Measurements from ENCODE around the gene LMTK3.

The LMTK3 gene

DNA sequence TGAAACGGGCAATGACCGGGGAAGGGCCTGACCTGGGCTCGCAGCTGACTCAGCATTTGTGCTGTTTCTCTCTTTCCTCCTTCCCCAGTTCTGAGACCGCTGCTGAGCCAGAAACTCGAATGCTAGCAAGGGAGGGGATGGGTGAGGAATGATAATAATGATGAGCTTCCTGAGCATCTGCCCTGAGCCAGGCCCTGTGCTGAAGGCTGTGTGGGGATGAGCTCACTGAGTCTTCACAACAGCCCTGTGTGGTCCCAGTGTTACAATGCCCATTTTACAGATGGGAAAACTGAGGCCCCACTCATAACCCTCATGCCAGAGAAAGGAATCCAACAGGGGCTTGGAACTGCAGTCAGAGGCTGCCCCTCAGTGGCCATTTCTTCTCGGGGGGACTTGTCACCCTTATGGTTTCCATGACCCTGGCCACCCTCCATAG is 48.5 kb upstream of the LMTK3 start (continued):
- TF ChIP-seq, protein P1, sequence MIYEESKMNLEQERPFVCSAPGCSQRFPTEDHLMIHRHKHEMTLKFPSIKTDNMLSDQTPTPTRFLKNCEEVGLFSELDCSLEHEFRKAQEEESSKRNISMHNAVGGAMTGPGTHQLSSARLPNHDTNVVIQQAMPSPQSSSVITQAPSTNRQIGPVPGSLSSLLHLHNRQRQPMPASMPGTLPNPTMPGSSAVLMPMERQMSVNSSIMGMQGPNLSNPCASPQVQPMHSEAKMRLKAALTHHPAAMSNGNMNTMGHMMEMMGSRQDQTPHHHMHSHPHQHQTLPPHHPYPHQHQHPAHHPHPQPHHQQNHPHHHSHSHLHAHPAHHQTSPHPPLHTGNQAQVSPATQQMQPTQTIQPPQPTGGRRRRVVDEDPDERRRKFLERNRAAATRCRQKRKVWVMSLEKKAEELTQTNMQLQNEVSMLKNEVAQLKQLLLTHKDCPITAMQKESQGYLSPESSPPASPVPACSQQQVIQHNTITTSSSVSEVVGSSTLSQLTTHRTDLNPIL (CRISPR knock-in tag; IDR thresholded peaks at IDR 0.05; ENCODE audit: low read depth), result no peak
- TF ChIP-seq ZNF8 (CRISPR knock-in tag; IDR thresholded peaks at IDR 0.05) (no peak), CSDC2 (CRISPR knock-in tag; IDR thresholded peaks at IDR 0.05) (no peak)

DNA sequence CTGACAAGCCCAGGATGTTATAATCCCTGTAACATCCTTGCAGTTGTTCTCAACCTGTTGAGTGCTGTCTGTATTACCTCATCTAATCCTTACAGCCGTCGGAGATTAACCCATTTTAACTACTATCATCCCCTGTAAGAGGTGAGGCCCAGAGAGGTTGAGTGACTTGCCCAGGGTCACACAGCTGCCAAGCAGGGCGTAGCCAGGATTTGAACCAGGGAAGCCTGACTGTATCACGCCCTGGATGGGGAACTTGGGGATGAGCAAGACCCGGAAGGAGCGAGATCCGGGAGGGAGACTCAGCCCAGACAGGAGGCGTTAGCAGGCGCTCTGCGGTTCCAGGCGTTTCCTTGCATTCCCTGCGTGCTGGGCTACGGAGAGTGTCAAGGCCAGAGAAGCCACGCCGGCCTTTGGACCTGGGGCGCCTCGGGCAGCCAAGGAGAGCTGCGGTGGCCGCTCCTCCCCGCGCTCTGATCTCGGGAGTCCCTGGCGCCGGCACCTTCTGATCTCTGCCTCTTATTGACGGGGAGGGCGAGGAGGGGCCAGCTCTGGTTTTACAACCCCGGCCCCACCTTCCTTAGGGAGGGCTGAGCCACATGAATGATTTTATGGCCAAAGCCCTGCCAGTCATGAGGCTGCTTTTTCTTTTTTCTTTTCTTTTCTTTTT is 46.5 kb upstream of the LMTK3 start:
- ATAC-seq, result no peak
- no peak for TF ChIP-seq ARNTL (CRISPR knock-in tag; IDR thresholded peaks at IDR 0.05; ENCODE audit: borderline replicate concordance, low read depth)
- TF ChIP-seq, protein P2, sequence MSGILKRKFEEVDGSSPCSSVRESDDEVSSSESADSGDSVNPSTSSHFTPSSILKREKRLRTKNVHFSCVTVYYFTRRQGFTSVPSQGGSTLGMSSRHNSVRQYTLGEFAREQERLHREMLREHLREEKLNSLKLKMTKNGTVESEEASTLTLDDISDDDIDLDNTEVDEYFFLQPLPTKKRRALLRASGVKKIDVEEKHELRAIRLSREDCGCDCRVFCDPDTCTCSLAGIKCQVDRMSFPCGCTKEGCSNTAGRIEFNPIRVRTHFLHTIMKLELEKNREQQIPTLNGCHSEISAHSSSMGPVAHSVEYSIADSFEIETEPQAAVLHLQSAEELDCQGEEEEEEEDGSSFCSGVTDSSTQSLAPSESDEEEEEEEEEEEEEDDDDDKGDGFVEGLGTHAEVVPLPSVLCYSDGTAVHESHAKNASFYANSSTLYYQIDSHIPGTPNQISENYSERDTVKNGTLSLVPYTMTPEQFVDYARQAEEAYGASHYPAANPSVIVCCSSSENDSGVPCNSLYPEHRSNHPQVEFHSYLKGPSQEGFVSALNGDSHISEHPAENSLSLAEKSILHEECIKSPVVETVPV (CRISPR knock-in tag; IDR thresholded peaks at IDR 0.05), result no peak
- TF ChIP-seq, protein P3, sequence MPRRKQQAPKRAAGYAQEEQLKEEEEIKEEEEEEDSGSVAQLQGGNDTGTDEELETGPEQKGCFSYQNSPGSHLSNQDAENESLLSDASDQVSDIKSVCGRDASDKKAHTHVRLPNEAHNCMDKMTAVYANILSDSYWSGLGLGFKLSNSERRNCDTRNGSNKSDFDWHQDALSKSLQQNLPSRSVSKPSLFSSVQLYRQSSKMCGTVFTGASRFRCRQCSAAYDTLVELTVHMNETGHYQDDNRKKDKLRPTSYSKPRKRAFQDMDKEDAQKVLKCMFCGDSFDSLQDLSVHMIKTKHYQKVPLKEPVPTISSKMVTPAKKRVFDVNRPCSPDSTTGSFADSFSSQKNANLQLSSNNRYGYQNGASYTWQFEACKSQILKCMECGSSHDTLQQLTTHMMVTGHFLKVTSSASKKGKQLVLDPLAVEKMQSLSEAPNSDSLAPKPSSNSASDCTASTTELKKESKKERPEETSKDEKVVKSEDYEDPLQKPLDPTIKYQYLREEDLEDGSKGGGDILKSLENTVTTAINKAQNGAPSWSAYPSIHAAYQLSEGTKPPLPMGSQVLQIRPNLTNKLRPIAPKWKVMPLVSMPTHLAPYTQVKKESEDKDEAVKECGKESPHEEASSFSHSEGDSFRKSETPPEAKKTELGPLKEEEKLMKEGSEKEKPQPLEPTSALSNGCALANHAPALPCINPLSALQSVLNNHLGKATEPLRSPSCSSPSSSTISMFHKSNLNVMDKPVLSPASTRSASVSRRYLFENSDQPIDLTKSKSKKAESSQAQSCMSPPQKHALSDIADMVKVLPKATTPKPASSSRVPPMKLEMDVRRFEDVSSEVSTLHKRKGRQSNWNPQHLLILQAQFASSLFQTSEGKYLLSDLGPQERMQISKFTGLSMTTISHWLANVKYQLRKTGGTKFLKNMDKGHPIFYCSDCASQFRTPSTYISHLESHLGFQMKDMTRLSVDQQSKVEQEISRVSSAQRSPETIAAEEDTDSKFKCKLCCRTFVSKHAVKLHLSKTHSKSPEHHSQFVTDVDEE (CRISPR knock-in tag; IDR thresholded peaks at IDR 0.05), result no peak
- no peak for TF ChIP-seq GLIS3 (CRISPR knock-in tag; IDR thresholded peaks at IDR 0.05)
- TF ChIP-seq, protein P4, sequence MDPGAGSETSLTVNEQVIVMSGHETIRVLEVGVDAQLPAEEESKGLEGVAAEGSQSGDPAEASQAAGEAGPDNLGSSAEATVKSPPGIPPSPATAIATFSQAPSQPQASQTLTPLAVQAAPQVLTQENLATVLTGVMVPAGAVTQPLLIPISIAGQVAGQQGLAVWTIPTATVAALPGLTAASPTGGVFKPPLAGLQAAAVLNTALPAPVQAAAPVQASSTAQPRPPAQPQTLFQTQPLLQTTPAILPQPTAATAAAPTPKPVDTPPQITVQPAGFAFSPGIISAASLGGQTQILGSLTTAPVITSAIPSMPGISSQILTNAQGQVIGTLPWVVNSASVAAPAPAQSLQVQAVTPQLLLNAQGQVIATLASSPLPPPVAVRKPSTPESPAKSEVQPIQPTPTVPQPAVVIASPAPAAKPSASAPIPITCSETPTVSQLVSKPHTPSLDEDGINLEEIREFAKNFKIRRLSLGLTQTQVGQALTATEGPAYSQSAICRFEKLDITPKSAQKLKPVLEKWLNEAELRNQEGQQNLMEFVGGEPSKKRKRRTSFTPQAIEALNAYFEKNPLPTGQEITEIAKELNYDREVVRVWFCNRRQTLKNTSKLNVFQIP (CRISPR knock-in tag; IDR thresholded peaks at IDR 0.05; ENCODE audit: borderline replicate concordance, low read depth), result no peak
- TF ChIP-seq, protein P1 (CRISPR knock-in tag; IDR thresholded peaks at IDR 0.05; ENCODE audit: low read depth), result no peak
- TF ChIP-seq ZFP3 (CRISPR knock-in tag; IDR thresholded peaks at IDR 0.05), result no peak
- TF ChIP-seq ZNF8 (CRISPR knock-in tag; IDR thresholded peaks at IDR 0.05), result no peak
- TF ChIP-seq ISL1 (CRISPR knock-in tag; IDR thresholded peaks at IDR 0.05), result no peak

DNA sequence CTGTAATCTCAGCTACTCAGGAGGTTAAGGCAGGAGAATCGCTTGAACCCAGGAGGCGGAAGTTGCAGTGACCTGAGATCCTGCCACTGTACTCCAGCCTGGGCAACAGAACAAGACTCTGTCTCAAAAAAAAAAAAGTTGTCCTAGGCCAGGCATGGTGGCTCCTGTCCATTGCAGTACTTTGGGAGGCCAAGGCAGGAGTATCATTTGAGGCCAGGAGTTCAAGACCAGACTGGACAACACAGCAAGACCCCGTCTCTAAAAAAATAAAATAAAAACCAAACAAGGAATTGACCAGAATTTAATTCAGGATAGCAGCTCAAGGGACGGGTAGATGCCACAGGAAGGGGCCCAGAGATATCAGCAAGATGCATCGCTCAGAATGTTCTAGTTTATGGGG is 45.2 kb upstream of the LMTK3 start:
- no peak for ATAC-seq
- TF ChIP-seq, protein P3 (CRISPR knock-in tag; IDR thresholded peaks at IDR 0.05), result no peak
- TF ChIP-seq GLIS3 (CRISPR knock-in tag; IDR thresholded peaks at IDR 0.05), result no peak
- TF ChIP-seq OSR1 (CRISPR knock-in tag; IDR thresholded peaks at IDR 0.05), result no peak
- TF ChIP-seq TOX (CRISPR knock-in tag; IDR thresholded peaks at IDR 0.05; ENCODE audit: borderline replicate concordance), result no peak
- TF ChIP-seq, protein P5, sequence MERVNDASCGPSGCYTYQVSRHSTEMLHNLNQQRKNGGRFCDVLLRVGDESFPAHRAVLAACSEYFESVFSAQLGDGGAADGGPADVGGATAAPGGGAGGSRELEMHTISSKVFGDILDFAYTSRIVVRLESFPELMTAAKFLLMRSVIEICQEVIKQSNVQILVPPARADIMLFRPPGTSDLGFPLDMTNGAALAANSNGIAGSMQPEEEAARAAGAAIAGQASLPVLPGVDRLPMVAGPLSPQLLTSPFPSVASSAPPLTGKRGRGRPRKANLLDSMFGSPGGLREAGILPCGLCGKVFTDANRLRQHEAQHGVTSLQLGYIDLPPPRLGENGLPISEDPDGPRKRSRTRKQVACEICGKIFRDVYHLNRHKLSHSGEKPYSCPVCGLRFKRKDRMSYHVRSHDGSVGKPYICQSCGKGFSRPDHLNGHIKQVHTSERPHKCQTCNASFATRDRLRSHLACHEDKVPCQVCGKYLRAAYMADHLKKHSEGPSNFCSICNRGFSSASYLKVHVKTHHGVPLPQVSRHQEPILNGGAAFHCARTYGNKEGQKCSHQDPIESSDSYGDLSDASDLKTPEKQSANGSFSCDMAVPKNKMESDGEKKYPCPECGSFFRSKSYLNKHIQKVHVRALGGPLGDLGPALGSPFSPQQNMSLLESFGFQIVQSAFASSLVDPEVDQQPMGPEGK (CRISPR knock-in tag; IDR thresholded peaks at IDR 0.05; ENCODE audit: borderline replicate concordance), result no peak
- no peak for TF ChIP-seq ZFP3 (CRISPR knock-in tag; IDR thresholded peaks at IDR 0.05)
- no peak for TF ChIP-seq PPARA (CRISPR knock-in tag; IDR thresholded peaks at IDR 0.05; ENCODE audit: borderline replicate concordance)
- no peak for TF ChIP-seq ZNF8 (CRISPR knock-in tag; IDR thresholded peaks at IDR 0.05)
- TF ChIP-seq, protein P4 (CRISPR knock-in tag; IDR thresholded peaks at IDR 0.05; ENCODE audit: borderline replicate concordance, low read depth), result no peak

Measured in SK-N-SH treated with all-trans-retinoic acid at 6 μM for 48 hours (cell line).